ENCODE measurements around the gene SLC46A3.
"Not testable (repeated sequence)": the region's sequence is repeated elsewhere in the genome, so short reads cannot be mapped to it uniquely, and the experiment has no call there.

SLC46A3 gene

GRCh38 chr13:28697441-28697840 lies 21.3 kb downstream of the SLC46A3 start:
- no peaks in the 10 kb centered on the region for H3K27me3 ChIP-seq (ENCODE audit: low read depth, low read length)
- H3K9me3 ChIP-seq (ENCODE audit: insufficient read depth, low read length), result no peaks in the 10 kb centered on the region
- TF ChIP-seq EZH2phosphoT487 (IDR thresholded peaks at IDR 0.05; ENCODE audit: low read depth), result no peak
- TF ChIP-seq, protein P1, sequence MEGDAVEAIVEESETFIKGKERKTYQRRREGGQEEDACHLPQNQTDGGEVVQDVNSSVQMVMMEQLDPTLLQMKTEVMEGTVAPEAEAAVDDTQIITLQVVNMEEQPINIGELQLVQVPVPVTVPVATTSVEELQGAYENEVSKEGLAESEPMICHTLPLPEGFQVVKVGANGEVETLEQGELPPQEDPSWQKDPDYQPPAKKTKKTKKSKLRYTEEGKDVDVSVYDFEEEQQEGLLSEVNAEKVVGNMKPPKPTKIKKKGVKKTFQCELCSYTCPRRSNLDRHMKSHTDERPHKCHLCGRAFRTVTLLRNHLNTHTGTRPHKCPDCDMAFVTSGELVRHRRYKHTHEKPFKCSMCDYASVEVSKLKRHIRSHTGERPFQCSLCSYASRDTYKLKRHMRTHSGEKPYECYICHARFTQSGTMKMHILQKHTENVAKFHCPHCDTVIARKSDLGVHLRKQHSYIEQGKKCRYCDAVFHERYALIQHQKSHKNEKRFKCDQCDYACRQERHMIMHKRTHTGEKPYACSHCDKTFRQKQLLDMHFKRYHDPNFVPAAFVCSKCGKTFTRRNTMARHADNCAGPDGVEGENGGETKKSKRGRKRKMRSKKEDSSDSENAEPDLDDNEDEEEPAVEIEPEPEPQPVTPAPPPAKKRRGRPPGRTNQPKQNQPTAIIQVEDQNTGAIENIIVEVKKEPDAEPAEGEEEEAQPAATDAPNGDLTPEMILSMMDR (IDR thresholded peaks at IDR 0.05; ENCODE audit: low read depth, low read length), result no peak
- H3K36me3 ChIP-seq (replicated peaks; ENCODE audit: low read depth, low read length), result peaks cover 31% of the 10 kb centered on the region
- H3K27ac ChIP-seq (ENCODE audit: low read length), result no peak overlapping the region
- no peaks in the 10 kb centered on the region for H3K4me1 ChIP-seq (ENCODE audit: low read length)
- H3K4me3 ChIP-seq (ENCODE audit: low read length), result no peak overlapping the region
- H3K9ac ChIP-seq (ENCODE audit: low read length), result no peak overlapping the region
- no peak overlapping the region for H2AFZ ChIP-seq (ENCODE audit: low read depth, low read length)
- no peaks in the 10 kb centered on the region for H3K79me2 ChIP-seq (ENCODE audit: low read length)
- H4K20me1 ChIP-seq (ENCODE audit: insufficient read depth, low read length), result no peaks in the 10 kb centered on the region
- no peak overlapping the region for H3K4me2 ChIP-seq (ENCODE audit: low read length)

GRCh38 chr13:28693605-28694491 lies 24.9 kb downstream of the SLC46A3 start:
- H3K9me3 ChIP-seq (ENCODE audit: insufficient read depth, low read length); H3K9ac ChIP-seq (ENCODE audit: low read length); H3K4me3 ChIP-seq (ENCODE audit: low read length); H3K4me1 ChIP-seq (ENCODE audit: low read length); H4K20me1 ChIP-seq (ENCODE audit: insufficient read depth, low read length); H3K79me2 ChIP-seq (ENCODE audit: low read length); H3K27me3 ChIP-seq (ENCODE audit: low read depth, low read length); H3K4me2 ChIP-seq (ENCODE audit: low read length); H3K27ac ChIP-seq (ENCODE audit: low read length); H2AFZ ChIP-seq (ENCODE audit: low read depth, low read length); H3K36me3 ChIP-seq (replicated peaks; ENCODE audit: low read depth, low read length): not testable (repeated sequence)

DNA sequence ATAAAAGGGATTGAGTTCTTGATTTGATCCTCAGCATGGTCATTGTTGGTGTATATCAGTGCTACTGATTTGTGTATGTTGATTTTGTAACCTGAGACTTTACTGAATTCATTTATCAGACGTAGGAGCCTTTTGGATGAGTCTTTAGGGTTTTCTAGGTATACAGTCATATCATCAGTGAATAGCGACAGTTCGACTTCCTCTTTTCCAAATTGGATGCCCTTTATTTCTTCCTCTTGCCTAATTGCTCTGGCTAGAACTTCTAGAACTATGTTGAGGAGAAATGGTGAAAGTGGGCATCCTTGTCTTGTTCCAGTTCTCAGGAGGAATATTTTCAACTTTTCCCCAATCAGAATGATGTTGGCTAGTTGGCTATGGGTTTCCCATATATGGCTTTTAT lies 32.9 kb downstream of the SLC46A3 start:
- Histone ChIP-seq H4K20me1 (ENCODE audit: insufficient read depth, low read length) (no peaks in the 10 kb centered on the region), H3K9ac (ENCODE audit: low read length) (no peak overlapping the region), H3K27me3 (ENCODE audit: low read depth, low read length) (no peaks in the 10 kb centered on the region), H2AFZ (ENCODE audit: low read depth, low read length) (no peak overlapping the region), H3K36me3 (replicated peaks; ENCODE audit: low read depth, low read length) (no peaks in the 10 kb centered on the region), H3K27ac (ENCODE audit: low read length) (no peak overlapping the region), H3K79me2 (ENCODE audit: low read length) (no peaks in the 10 kb centered on the region), H3K9me3 (ENCODE audit: insufficient read depth, low read length) (no peaks in the 10 kb centered on the region), H3K4me2 (ENCODE audit: low read length) (no peak overlapping the region), H3K4me1 (ENCODE audit: low read length) (peaks cover 21% of the 10 kb centered on the region), H3K4me3 (ENCODE audit: low read length) (no peak overlapping the region)
- TF ChIP-seq, protein P1 (IDR thresholded peaks at IDR 0.05; ENCODE audit: low read depth, low read length), result no peak
- no peak for TF ChIP-seq EZH2phosphoT487 (IDR thresholded peaks at IDR 0.05; ENCODE audit: low read depth)

DNA sequence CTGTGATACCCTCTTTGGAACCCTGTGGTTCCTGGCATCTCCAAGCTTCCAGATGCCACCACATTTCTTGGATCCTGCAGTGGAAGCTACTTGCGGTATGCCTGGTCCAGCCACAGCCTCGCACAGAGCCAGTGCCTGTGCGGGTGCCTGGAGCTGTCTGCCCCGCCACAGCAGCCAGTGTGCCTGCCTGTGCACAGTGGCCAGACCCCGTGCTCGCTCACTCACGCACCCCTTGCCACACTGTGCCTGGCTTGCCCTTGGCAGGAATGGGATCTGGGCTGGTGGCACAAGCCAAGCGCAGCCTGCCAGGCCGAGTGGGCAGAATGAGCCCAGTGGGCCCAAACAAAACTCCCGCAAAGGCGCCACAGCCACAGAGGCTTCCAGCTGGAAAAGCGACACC lies 33.7 kb downstream of the SLC46A3 start:
- Histone ChIP-seq H3K9me3 (ENCODE audit: insufficient read depth, low read length) (no peaks in the 10 kb centered on the region), H3K27ac (ENCODE audit: low read length) (no peak overlapping the region), H3K4me2 (ENCODE audit: low read length) (no peak overlapping the region), H2AFZ (ENCODE audit: low read depth, low read length) (no peak overlapping the region), H3K4me1 (ENCODE audit: low read length) (peaks cover 21% of the 10 kb centered on the region), H3K4me3 (ENCODE audit: low read length) (no peak overlapping the region), H4K20me1 (ENCODE audit: insufficient read depth, low read length) (no peaks in the 10 kb centered on the region), H3K36me3 (replicated peaks; ENCODE audit: low read depth, low read length) (no peaks in the 10 kb centered on the region), H3K79me2 (ENCODE audit: low read length) (no peaks in the 10 kb centered on the region), H3K9ac (ENCODE audit: low read length) (no peak overlapping the region), H3K27me3 (ENCODE audit: low read depth, low read length) (no peaks in the 10 kb centered on the region)
- TF ChIP-seq EZH2phosphoT487 (IDR thresholded peaks at IDR 0.05; ENCODE audit: low read depth), result no peak
- TF ChIP-seq, protein P1 (IDR thresholded peaks at IDR 0.05; ENCODE audit: low read depth, low read length), result no peak
